ENCODE measurements around the gene SPINK8. TPM values are rescaled to one million over a fixed set of nuclear protein-coding genes. Genes with fewer than 3 reads are reported as not detected.

SPINK8 gene
- total and polyA plus RNA-seq, 2 donors (not counting 3 experiments of a cell fraction or from before 2014, with no cell fraction given): not detected

DNA sequence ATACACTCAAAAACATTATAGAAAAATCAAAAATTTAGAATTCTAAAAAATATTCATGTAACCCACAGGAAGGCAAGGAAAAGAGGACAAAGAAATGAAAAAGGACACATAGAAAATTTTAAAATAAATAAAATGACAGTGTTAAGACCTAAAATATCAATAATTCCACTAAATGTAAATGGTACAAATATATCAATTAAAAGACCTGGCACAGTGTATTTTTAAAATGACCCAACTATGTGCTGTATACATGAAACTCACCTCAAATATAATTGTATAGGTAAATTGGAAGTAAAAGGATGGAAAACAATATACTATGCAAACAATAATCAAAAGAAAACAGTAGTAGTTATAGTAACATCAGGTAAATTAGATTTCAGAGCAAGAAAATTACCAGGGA is 28.5 kb upstream of the SPINK8 start:
- H3K9me1 ChIP-seq (replicated peaks; ENCODE audit: control insufficient read depth, extremely low read depth, insufficient read depth, low read length): no peaks in the 10 kb centered on the region
- ChIA-PET POLR2A (no interaction called here), CTCF (interaction anchor here (1.1 kb wide), 1 partner anchor 74 kb away, joined by 8 read pairs; no protein-coding TSS in a partner anchor)
- DNase-seq (ENCODE audit: low read depth, low spot score) (no peak), FAIRE-seq (no peak)
- H3K79me2 ChIP-seq (ENCODE audit: control insufficient read depth, insufficient read depth, low read length): no peaks in the 10 kb centered on the region
- H4K20me1 ChIP-seq (replicated peaks; ENCODE audit: control insufficient read depth, extremely low read depth, insufficient read depth, low read length): no peaks in the 10 kb centered on the region
- dilution Hi-C loops (cut with MboI; ENCODE audit: extremely low pct_ligation_motif_present, low sequenced_read_pairs) (no loop called here), intact Hi-C loops (cut with micrococcal nuclease) (no loop called here)
- H2AFZ ChIP-seq (ENCODE audit: low read depth, low read length): no peak overlapping the region
- no peaks in the 10 kb centered on the region for H3K4me1 ChIP-seq (ENCODE audit: control insufficient read depth, extremely low read depth, insufficient read depth, low read length)
- no peaks in the 10 kb centered on the region for H3K9me3 ChIP-seq (replicated peaks; ENCODE audit: control insufficient read depth, insufficient read depth, low read length)
- H3K27ac ChIP-seq (ENCODE audit: insufficient read depth, low read depth, low read length): no peak overlapping the region
- no peak overlapping the region for H3K9ac ChIP-seq (replicated peaks; ENCODE audit: extremely low read depth, insufficient read depth, low read length)
- no TSS peak for BruUV-seq (replicated peaks)
- no peaks in the 10 kb centered on the region for H3K36me3 ChIP-seq (ENCODE audit: control insufficient read depth in 2 of 2, extremely low read depth in 1 of 2, insufficient read depth in 2 of 2, low read length in 2 of 2)
- peaks cover 9 to 22% of the 10 kb centered on the region in 2 experiments for H3K27me3 ChIP-seq (ENCODE audit: control insufficient read depth in 2 of 2, insufficient read depth in 2 of 2, low read length in 2 of 2)
- no peak overlapping the region for H3K4me2 ChIP-seq (ENCODE audit: insufficient read depth, low read length)
- no peak overlapping the region for H3K4me3 ChIP-seq (replicated peaks in 1 of 3; ENCODE audit: insufficient read depth in 1 of 3, low read depth in 1 of 3, low read length in 3 of 3)
- TF ChIP-seq FOS (IDR thresholded peaks at IDR 0.05; ENCODE audit: borderline replicate concordance, insufficient read depth, low read length): no peak
- no peak for TF ChIP-seq GATA2 (IDR thresholded peaks at IDR 0.05; ENCODE audit: insufficient read depth, insufficient read length, low read depth, low read length)
- TF ChIP-seq POLR2A (IDR thresholded peaks at IDR 0.05; ENCODE audit: low read depth, low read length): no peak
- no peak for TF ChIP-seq JUN (IDR thresholded peaks at IDR 0.05; ENCODE audit: borderline replicate concordance, insufficient read depth, insufficient read length, low read depth)
- TF ChIP-seq, protein P1, sequence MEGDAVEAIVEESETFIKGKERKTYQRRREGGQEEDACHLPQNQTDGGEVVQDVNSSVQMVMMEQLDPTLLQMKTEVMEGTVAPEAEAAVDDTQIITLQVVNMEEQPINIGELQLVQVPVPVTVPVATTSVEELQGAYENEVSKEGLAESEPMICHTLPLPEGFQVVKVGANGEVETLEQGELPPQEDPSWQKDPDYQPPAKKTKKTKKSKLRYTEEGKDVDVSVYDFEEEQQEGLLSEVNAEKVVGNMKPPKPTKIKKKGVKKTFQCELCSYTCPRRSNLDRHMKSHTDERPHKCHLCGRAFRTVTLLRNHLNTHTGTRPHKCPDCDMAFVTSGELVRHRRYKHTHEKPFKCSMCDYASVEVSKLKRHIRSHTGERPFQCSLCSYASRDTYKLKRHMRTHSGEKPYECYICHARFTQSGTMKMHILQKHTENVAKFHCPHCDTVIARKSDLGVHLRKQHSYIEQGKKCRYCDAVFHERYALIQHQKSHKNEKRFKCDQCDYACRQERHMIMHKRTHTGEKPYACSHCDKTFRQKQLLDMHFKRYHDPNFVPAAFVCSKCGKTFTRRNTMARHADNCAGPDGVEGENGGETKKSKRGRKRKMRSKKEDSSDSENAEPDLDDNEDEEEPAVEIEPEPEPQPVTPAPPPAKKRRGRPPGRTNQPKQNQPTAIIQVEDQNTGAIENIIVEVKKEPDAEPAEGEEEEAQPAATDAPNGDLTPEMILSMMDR (IDR thresholded peaks at IDR 0.05; ENCODE audit: extremely low read depth in 1 of 2, insufficient read depth in 1 of 2, low read depth in 1 of 2, low read length in 2 of 2): no peak
- TF ChIP-seq POLR2AphosphoS5 (IDR thresholded peaks at IDR 0.05; ENCODE audit: insufficient read depth, low read depth, low read length): no peak
- TF ChIP-seq EZH2 (IDR thresholded peaks at IDR 0.05; ENCODE audit: borderline replicate concordance, low read depth, low read length, severe bottlenecking): no peak
- TF ChIP-seq MYC (IDR thresholded peaks at IDR 0.05; ENCODE audit: low read depth, low read length): no peak
- TF ChIP-seq, protein P2, sequence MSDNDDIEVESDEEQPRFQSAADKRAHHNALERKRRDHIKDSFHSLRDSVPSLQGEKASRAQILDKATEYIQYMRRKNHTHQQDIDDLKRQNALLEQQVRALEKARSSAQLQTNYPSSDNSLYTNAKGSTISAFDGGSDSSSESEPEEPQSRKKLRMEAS (IDR thresholded peaks at IDR 0.05; ENCODE audit: insufficient read depth, insufficient read length): no peak

Measured in endothelial cell of umbilical vein (primary cell).